Effector memory CD8-positive, alpha-beta T cell (primary cell): ENCODE results near the gene ACRBP.

ENCODE experiments used
- ATAC-seq: fragments of 150-1000 bp; cut with Tn5 transposase; replicated peaks from 2 replicates; pipeline ENCODE4 v1.10.0; 2021; ENCODE audit warnings: mild to moderate bottlenecking, moderate library complexity
- DNase-seq, 3 experiments: peaks; one replicate each; pipeline ENCODE4 v3.0.0; 2021
- H3K27ac Mint-ChIP-seq, 2 donors: one replicate each; pipeline ENCODE4 v1.8.0; 2022; ENCODE audit warnings: mild to moderate bottlenecking in 2 of 2, mixed read lengths in 2 of 2, moderate library complexity in 2 of 2
- H3K27me3 Mint-ChIP-seq, 2 donors: one replicate each; pipeline ENCODE4 v1.8.0; 2022; ENCODE audit warnings: mixed read lengths in 2 of 2
- H3K36me3 Mint-ChIP-seq: one replicate; pipeline ENCODE4 v1.8.0; 2022; ENCODE audit warnings: mild to moderate bottlenecking, moderate library complexity, mixed read lengths; ENCODE audit not compliant: insufficient read depth
- H3K4me1 Mint-ChIP-seq, 2 donors: one replicate each; pipeline ENCODE4 v1.8.0; 2022; ENCODE audit warnings: low read depth in 2 of 2, mixed read lengths in 2 of 2
- H3K4me3 Mint-ChIP-seq, 2 donors: one replicate each; pipeline ENCODE4 v1.8.0; 2022; ENCODE audit warnings: mild to moderate bottlenecking in 2 of 2, mixed read lengths in 2 of 2, moderate library complexity in 2 of 2
- H3K9me3 Mint-ChIP-seq, 2 donors: one replicate each; pipeline ENCODE4 v1.8.0; 2022; ENCODE audit warnings: mixed read lengths in 2 of 2

ACRBP gene

DNA sequence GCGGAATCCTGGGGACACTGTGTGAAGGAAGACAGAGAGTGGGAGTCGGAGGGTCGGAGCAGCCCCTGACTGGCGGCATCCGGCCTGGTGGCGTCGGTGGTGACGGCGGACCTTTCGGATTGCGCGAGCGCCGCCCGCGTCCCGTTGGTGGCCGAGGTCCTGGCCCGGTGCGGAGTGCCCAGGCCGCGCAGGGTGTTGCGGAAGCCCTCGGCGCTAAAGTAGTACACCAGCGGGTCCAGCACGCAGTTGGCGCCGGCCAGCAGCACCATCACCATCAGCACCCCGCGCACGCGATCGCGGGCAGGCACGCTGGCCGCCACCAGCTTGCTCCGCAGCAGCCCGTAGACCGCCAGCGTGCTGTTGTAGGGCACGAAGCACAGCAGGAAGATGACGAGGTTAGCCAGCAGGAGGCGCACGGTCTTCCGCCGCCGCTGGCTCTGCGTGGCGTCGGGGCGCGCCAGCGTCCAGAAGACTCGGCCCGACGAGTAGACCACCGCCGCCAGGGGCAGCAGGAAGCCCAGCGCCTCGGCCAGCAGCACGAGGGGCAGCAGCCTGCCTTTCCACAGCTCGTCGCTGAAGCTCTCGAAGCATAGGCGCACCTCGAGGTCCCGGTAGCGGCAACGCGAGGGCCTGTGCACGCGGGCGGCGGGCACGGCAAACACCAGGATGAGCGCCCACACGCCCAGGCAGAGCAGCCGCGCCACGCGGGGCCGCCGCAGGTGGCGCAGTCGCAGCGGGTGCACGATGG is 26.9 kb downstream of the ACRBP start:
- H3K4me3 Mint-ChIP-seq = peak overlapping the region in 1 of 2 donors; percentile 40
- H3K27ac Mint-ChIP-seq = peak overlapping the region in 1 of 2 donors; percentile 23
- no peak for DNase-seq

DNA sequence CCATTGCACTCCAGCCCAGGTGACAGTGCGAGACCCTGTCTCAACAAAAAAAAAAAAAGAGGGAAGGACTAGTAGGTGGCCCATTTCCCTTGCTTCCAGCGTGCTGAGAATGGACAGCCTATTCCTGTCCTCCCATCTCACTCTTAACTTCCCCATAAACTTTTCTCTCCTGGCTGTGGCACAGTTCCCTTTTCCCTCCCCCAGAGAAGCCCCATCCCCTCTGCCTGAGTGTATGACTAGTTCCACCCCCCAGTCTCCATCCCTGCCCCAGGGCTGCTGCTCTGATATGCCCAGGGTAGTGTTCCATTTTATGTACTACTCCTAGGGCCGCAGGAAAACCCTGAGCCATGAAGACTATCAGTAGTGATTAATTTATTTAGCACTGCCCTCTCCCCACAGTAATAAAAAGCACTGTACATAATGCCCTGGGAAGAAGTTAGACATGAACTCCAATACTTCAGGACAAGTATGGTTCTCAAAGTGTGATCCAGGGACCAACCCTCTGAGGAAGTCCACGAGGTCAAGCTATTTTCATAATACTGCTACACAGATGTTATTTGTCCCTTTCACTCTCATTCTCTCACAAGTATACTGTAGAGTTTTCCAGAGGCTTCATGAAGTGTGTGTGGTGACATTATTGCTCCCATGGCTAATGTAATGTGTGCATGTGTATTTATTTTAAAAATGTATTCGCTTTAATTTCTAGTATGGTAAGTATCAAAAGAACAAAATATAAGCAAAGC is 28.6 kb downstream of the ACRBP start:
- ATAC-seq = no peak
- H3K36me3 Mint-ChIP-seq = peaks cover 20% of the 10 kb centered on the region
- DNase-seq = no peak
- H3K4me1 Mint-ChIP-seq = peaks cover 18% of the 10 kb centered on the region in 2 donors
- H3K27me3 Mint-ChIP-seq = no peaks in the 10 kb centered on the region
- no peaks in the 10 kb centered on the region for H3K9me3 Mint-ChIP-seq
- H3K27ac Mint-ChIP-seq = peak overlapping the region in 1 of 2 donors; percentile 68
- no peak overlapping the region for H3K4me3 Mint-ChIP-seq

More for the DNA sequence above, 26.9 kb downstream of the ACRBP start:
- no peaks in the 10 kb centered on the region for H3K27me3 Mint-ChIP-seq
- H3K36me3 Mint-ChIP-seq = peaks cover 26% of the 10 kb centered on the region
- H3K4me1 Mint-ChIP-seq = peaks cover 13 to 14% of the 10 kb centered on the region in 2 donors
- no peaks in the 10 kb centered on the region for H3K9me3 Mint-ChIP-seq
- peak; percentile 52 for ATAC-seq

DNA sequence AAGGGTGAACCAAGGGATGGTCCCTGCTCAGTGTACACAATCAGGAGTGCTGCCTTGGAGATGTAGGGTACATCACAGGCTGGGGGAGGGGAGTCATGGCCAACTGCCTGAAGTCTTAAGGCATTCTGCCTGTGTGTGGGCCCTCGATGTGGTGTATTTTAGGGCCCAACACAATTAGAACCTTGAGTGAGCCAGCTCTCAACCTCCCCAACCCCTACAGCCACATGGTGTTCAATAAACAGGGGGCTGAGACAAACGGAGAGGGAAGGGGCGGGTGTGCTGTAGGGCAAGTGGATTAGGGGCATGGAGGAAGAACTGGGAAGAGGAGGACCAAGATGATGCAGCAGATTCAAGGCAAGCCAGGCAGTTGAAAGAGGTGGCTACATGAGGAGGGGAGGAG is 31.4 kb downstream of the ACRBP start:
- DNase-seq = no peak
- no peak for ATAC-seq
- peak overlapping the region; percentile 3 to 46 for H3K27ac Mint-ChIP-seq
- H3K9me3 Mint-ChIP-seq = no peaks in the 10 kb centered on the region
- H3K27me3 Mint-ChIP-seq = no peaks in the 10 kb centered on the region
- H3K36me3 Mint-ChIP-seq = peaks cover 18% of the 10 kb centered on the region
- H3K4me3 Mint-ChIP-seq = no peak overlapping the region
- peaks cover 39 to 44% of the 10 kb centered on the region in 2 donors for H3K4me1 Mint-ChIP-seq

DNA sequence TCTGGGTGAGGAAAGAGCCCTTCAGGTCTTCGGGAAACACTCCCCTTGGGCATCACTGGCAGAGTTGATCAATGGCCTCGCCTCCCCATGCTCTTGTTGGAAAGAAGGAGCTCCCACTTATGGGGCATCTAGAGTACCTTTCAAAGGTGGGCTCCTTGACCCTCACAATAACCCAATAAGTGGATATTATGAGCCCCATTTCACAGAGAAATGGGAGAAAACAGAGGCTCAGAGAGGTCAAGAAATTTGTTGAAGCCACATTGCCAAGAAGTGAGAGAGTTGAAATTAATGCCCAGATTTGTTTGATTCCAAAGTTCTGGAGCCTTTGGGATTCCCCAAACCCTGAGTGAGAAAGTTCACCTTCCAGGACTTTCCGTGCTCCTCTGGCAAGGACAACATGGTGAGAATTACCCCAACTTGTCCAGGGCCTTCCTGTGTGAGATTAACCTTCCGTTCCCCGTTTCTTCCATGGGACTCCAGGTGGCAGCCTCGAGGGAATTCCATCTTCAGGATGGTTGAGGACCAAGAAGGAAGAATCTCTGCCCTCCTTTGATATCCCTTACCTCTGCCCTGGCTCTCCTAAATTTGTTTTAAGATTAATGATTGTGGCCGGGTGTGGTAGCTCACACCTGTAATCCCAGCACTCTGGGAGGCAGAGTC is 32.6 kb downstream of the ACRBP start:
- H3K27ac Mint-ChIP-seq = peak overlapping the region; percentile 75 to 88
- no peak for DNase-seq
- H3K4me3 Mint-ChIP-seq = peak overlapping the region; percentile 5 to 58
- no peaks in the 10 kb centered on the region for H3K27me3 Mint-ChIP-seq
- peaks cover 40 to 44% of the 10 kb centered on the region in 2 donors for H3K4me1 Mint-ChIP-seq
- H3K36me3 Mint-ChIP-seq = peaks cover 18% of the 10 kb centered on the region
- H3K9me3 Mint-ChIP-seq = no peaks in the 10 kb centered on the region
- ATAC-seq = no peak

DNA sequence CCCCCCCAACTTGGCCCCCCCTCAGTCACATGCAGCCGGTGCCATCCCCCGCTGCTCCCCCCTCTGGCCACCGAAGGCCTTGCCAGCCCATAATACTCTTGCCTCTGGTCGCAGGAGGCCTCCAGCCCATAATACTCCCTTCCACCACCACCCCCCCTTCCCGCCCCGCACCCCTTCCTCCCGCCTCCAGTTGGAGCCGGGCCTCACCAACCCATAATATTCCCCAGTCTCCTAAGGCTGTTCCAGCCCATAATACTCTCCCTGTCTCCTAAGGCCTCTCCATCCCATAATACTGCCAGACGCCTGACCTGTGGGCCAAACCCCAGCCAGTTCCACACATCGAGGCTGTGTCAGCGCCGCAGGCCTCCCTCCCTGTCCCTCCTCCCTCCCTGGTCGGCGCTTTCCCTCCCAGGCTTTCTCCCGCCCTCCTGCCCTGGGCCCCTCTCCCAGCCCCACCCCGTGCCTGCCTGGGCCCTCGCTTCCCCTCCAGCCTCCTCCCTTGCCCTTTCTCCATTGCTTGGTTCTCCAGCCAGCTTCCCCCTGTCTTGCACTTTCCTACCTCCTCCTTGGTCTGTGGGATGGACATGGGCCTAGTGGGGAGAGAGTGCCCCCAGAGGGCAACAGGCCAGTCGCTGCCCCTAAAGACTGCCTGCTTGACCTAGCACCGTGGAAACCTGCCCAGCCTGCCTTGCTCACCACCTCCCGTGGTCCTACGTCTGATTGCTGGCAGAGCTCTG is 33.3 kb downstream of the ACRBP start:
- peaks cover 39 to 40% of the 10 kb centered on the region in 2 donors for H3K4me1 Mint-ChIP-seq
- H3K36me3 Mint-ChIP-seq = peaks cover 17% of the 10 kb centered on the region
- H3K27ac Mint-ChIP-seq = peak overlapping the region; percentile 75 to 88
- DNase-seq = peak; percentile 59 to 70 (median 70)
- peak; percentile 68 for ATAC-seq
- H3K4me3 Mint-ChIP-seq = peak overlapping the region; percentile 5 to 58
- no peaks in the 10 kb centered on the region for H3K9me3 Mint-ChIP-seq
- no peaks in the 10 kb centered on the region for H3K27me3 Mint-ChIP-seq

DNA sequence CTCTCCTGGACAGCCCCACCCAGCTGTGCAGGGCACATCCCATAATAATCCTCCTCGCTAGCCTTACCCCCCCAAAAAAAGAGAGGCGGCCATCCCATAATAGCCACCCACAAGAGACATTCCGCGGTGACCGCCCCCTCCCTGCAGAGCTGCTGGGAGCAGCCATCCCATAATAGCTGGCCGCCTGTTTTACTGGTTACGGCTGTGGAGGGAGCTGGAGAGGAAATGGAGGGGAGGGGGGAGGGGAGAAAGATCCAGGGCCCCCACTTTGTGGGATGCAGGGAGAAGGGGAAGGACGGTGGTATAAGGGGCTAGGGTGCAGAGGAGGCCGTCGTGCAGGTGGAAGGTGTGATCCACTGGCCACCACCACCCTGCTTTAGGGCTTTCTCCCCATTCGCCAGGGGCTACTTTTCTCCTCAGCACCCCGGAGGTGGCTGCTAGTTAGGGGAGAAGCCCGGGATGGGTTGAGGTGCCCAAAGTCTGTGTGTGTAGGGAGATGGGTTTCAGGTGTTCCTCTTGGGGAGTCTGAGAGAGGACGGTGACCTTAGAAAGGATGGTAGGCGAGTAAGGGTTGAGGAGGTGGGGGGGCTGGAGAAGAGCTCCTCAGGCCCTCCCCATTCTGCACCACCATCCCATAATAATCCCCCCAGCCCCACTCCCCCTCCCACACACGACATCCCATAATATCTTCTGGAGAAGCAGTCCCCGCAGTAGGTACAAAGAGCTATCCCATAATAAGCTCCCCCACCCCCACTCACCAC is 34.0 kb downstream of the ACRBP start:
- peaks cover 12% of the 10 kb centered on the region for H3K36me3 Mint-ChIP-seq
- no peaks in the 10 kb centered on the region for H3K9me3 Mint-ChIP-seq
- H3K27ac Mint-ChIP-seq = peak overlapping the region; percentile 75 to 88
- peaks cover 36 to 40% of the 10 kb centered on the region in 2 donors for H3K4me1 Mint-ChIP-seq
- no peaks in the 10 kb centered on the region for H3K27me3 Mint-ChIP-seq
- DNase-seq = peak; percentile 36 to 41 (median 38)
- ATAC-seq = peak; percentile 34
- H3K4me3 Mint-ChIP-seq = peak overlapping the region; percentile 49 to 58

DNA sequence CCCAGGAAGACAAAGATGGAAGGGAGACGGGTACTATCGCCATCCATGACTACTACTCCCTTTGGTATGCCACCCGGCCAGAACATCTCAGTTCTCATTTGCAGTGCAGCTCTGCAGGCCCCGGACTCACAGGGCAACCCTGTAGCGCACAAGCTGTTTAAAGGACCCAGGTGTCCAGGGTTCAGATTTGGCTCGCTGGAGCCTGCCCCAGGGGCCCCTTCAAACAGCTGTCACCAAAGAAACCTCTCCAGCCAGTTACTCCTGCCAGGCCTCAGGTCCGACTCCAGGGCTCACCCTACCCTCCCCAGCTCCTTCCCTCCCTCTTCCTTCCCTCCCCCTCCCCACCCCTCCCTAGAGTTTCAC is 34.6 kb downstream of the ACRBP start:
- Mint-ChIP-seq H3K27me3 (no peaks in the 10 kb centered on the region), H3K4me1 (peaks cover 32 to 35% of the 10 kb centered on the region in 2 donors), H3K36me3 (peaks cover 12% of the 10 kb centered on the region), H3K4me3 (peak overlapping the region; percentile 49 to 58), H3K9me3 (no peaks in the 10 kb centered on the region), H3K27ac (peak overlapping the region; percentile 36 to 75)
- ATAC-seq = no peak
- no peak for DNase-seq

DNA sequence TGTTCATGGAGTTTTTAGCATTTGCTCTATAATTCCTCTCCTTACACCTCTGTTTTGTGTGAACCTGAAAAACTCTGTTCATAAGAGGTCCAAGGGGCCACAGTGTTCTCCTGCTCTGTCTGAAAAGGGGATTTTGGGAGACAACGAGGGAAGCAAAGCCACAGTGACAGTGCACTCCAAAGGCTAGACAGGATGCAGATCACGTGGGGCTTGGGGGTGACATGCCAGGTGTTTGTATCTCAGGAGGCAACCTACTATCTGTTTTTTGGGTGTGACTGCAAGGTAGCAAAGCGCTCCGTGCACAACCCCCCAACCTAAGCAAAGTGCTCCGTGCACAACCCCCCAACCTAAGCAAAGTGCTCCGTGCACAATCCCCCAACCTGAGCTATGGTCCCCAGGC is 35.0 kb downstream of the ACRBP start:
- peak overlapping the region; percentile 49 to 58 for H3K4me3 Mint-ChIP-seq
- DNase-seq = no peak

DNA sequence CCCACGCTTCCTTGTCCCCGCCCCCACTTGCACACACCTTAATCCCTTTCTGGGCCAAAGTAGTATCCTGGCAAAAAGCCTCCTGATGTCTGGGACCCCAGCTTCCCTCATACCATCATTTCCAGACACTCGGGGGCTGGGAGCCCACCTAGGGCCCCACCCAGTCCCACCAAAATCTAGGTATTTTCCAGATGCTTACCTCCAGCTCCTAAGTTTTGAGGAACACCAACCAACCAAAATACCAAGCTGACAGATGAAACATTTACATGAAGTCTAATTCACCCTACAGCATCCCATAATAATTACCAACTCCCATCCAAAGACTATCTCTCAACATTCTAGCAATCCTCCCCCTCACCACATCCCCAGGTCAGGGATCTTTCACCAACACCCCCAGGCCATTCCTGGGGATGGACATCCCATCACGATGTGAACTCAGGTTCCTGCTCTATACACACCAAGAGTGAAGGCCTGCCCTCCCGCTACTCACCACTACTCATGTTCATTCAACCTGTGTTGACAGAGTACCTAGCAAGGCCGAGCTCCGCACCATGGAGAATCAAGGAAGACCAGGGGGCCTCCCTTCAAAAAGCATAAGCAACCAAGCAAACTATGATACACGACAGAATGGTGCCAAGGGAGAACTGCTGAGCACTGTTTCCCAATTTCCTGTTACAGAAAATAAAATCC is 38.5 kb downstream of the ACRBP start:
- Mint-ChIP-seq H3K4me1 (peaks cover 41 to 49% of the 10 kb centered on the region in 2 donors), H3K27me3 (no peaks in the 10 kb centered on the region)
- ATAC-seq = no peak

More for the DNA sequence above, 35.0 kb downstream of the ACRBP start:
- peak overlapping the region; percentile 36 to 75 for H3K27ac Mint-ChIP-seq
- ATAC-seq = no peak
- peaks cover 31 to 35% of the 10 kb centered on the region in 2 donors for H3K4me1 Mint-ChIP-seq
- no peaks in the 10 kb centered on the region for H3K27me3 Mint-ChIP-seq
- peaks cover 12% of the 10 kb centered on the region for H3K36me3 Mint-ChIP-seq
- H3K9me3 Mint-ChIP-seq = no peaks in the 10 kb centered on the region

DNA sequence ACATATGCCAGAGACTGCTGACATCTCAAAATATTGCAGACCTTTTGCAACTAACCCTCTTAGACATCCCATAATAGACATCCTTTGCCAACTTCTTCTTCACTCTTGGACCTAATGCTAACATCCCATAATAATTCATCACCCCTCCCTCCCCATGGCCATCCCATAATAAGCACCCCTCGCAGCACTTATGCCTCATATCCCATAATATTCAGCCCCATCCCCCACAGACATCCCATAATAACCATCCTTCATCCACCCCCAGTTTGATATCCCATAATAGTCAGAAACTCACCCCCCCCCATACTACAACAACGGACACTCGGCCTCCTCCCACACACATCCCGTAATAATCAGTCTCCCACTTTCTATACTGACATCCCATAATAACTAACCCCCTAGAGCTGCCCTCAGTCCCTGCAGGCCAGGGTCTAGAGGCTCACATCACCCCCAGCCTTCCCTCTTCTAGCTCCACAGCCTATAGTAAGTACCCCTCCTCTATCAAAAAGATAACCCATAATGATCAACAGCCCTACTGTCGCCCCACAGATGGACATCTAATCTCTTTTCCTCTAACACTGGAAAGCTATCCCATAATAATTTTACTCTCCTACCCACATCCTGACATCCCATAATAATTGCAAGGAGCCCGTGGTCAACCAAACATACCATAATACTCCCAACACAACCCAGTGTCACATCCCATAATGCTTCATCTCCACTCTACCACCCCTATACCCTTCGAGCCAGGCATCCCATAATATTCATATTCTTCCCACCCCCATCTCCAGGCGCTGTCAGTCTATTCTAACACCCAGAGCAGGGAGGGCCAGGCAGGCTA is 39.3 kb downstream of the ACRBP start:
- Mint-ChIP-seq H3K4me1 (peaks cover 43 to 49% of the 10 kb centered on the region in 2 donors), H3K9me3 (no peaks in the 10 kb centered on the region), H3K27ac (no peak overlapping the region), H3K4me3 (no peak overlapping the region), H3K27me3 (no peaks in the 10 kb centered on the region), H3K36me3 (peaks cover 20% of the 10 kb centered on the region)
- DNase-seq (peak; percentile 68 to 71 (median 69)), ATAC-seq (peak; percentile 59)

More for the DNA sequence above, 38.5 kb downstream of the ACRBP start:
- Mint-ChIP-seq H3K36me3 (peaks cover 19% of the 10 kb centered on the region), H3K27ac (no peak overlapping the region), H3K4me3 (no peak overlapping the region), H3K9me3 (no peaks in the 10 kb centered on the region)
- peak in 1 of 3 experiments; percentile 24 for DNase-seq

DNA sequence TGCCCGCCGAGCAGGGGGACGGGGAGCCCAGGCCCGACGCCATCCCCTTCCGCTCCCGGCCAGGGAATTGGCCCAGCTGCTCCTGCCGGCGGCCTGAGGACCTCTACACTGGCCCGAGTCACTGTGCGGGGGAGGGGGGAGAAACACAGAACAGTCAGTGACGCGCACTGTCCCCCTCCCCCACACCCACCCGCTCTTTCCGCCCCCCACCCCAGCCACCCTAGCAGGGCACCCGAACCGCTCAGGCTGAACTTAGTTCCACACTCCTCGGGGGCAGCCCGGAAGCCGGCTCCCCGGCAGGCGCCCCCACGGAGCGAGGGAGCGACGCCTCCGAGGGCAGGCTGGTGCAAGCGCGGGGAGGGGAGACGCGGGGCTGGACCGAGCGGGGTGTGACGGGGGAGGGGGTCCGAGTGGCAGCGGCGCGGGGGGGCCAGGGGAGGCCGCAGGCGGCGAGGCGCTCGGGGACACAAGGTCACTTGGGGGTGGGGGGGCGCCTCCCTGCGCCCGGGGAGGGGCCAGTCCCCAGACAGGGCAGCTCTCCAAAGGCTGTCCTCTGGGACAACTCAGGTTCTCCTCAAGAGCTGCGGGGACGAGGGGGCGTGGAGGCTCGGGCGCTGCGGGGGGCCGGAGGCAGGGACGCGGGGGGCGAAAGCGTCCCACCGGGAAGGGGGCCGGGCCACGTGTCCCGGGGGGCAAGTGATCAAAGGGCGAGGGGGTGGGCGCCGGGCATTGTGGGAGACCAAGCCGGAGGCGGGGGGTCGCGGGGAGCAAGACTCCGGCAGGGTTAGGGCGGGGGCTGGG is 40.7 kb downstream of the ACRBP start:
- ATAC-seq (peak; percentile 12), DNase-seq (peak; percentile 47 to 54 (median 53))
- Mint-ChIP-seq H3K27ac (peak overlapping the region in 1 of 2 donors; percentile 89), H3K4me1 (peaks cover 41 to 49% of the 10 kb centered on the region in 2 donors), H3K27me3 (no peaks in the 10 kb centered on the region), H3K9me3 (no peaks in the 10 kb centered on the region), H3K4me3 (no peak overlapping the region), H3K36me3 (peaks cover 33% of the 10 kb centered on the region)
